Uterus (tissue), 2 donors: ENCODE results near the gene PEA15.

ENCODE experiments used
- CTCF ChIP-seq, 4 experiments: fragments of 200-600 bp in 2 of 4; fragments of 450-650 bp in 2 of 4; sonication (generic) in 2 of 4; IDR thresholded peaks; one replicate each; pipeline ENCODE4 v1.5.1; 2016 to 2019; ENCODE audit warnings: antibody characterized with exemption in 4 of 4, mild to moderate bottlenecking in 2 of 4, moderate library complexity in 1 of 4
- POLR2A ChIP-seq, 2 donors: fragments of 450-650 bp; IDR thresholded peaks; one replicate each; pipeline ENCODE4 v1.6.1; 2016; ENCODE audit warnings: antibody characterized with exemption in 2 of 2, mild to moderate bottlenecking in 1 of 2, moderate library complexity in 1 of 2

DNA sequence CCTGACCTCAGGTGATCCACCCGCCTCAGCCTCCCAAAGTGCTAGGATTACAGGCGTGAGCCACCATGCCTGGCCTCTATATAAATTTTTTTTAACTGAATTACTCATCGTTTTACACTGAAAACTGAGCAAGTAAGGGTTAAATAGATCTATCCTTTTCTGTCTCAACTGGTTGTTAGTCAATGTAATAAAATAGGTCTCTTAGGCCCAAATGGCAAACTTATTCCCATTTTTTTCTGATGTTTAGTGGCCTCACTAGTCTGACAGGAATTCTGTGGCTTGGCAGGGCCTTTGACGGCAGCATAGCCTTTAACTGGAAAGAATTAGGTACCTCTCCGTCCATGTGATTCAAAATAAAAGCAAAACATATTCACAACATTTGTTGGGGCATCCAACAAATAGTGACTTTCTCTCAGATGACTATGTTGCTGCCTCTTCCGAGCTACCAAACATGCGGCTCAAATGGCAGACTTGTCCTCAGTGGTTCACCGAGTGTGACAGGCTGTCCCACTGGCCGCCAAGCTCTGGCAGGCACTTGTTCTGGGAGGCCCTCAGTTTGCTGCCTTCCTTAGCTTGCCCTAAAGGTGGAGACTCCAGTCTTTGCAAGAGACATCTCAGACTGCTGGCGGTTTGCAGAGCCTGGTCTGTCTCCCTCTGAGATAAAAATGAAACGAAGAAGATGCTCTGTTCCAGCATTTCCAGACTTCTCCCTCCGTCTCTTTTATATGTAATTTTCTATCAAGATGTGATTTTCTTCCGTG lies 36.4 kb upstream of the PEA15 start:
- no peak for TF ChIP-seq CTCF (IDR thresholded peaks at IDR 0.05)
- no peak for TF ChIP-seq POLR2A (IDR thresholded peaks at IDR 0.05)
